Measurements from ENCODE around the gene OGA.

Gene OGA

GRCh38 chr10:101770331-101771215 lies 47.7 kb downstream of the OGA start:
- H3K9me3 ChIP-seq (ENCODE audit: control insufficient read depth, insufficient read depth, low read length): no peaks in the 10 kb centered on the region
- H3K27me3 ChIP-seq (ENCODE audit: control insufficient read depth, low read length): peaks cover 66% of the 10 kb centered on the region
- no peak overlapping the region for H3K4me2 ChIP-seq (ENCODE audit: low read length)
- H4K20me1 ChIP-seq (ENCODE audit: control insufficient read depth, insufficient read depth, low read depth, low read length): no peaks in the 10 kb centered on the region
- no peaks in the 10 kb centered on the region for H3F3A ChIP-seq (ENCODE audit: control insufficient read depth, insufficient read depth)
- H3K4me3 ChIP-seq (ENCODE audit: low read length): no peak overlapping the region
- H3K4me1 ChIP-seq (ENCODE audit: control insufficient read depth, low read length): no peaks in the 10 kb centered on the region
- H3K9me2 ChIP-seq (replicated peaks; ENCODE audit: control insufficient read depth, low read length): no peaks in the 10 kb centered on the region
- TF ChIP-seq CTCF (IDR thresholded peaks at IDR 0.05; ENCODE audit: low read depth, low read length, poor library complexity, severe bottlenecking): no peak
- no peak for TF ChIP-seq EZH2phosphoT487 (IDR thresholded peaks at IDR 0.05; ENCODE audit: borderline replicate concordance, low read length)
- H3K36me3 ChIP-seq (ENCODE audit: control insufficient read depth, low read length): no peaks in the 10 kb centered on the region
- H3K79me2 ChIP-seq (ENCODE audit: control insufficient read depth, low read length): no peaks in the 10 kb centered on the region
- no peak overlapping the region for H3K27ac ChIP-seq (ENCODE audit: low read depth, low read length)

GRCh38 chr10:101769541-101770180 lies 48.6 kb downstream of the OGA start:
- Histone ChIP-seq H3K4me1 (ENCODE audit: control insufficient read depth, low read length) (no peaks in the 10 kb centered on the region), H3K9me2 (replicated peaks; ENCODE audit: control insufficient read depth, low read length) (no peaks in the 10 kb centered on the region), H3K27me3 (ENCODE audit: control insufficient read depth, low read length) (peaks cover 63% of the 10 kb centered on the region), H3K9me3 (ENCODE audit: control insufficient read depth, insufficient read depth, low read length) (no peaks in the 10 kb centered on the region), H3K36me3 (ENCODE audit: control insufficient read depth, low read length) (no peaks in the 10 kb centered on the region), H3K79me2 (ENCODE audit: control insufficient read depth, low read length) (no peaks in the 10 kb centered on the region), H3K27ac (ENCODE audit: low read depth, low read length) (no peak overlapping the region), H3F3A (ENCODE audit: control insufficient read depth, insufficient read depth) (no peaks in the 10 kb centered on the region), H3K4me3 (ENCODE audit: low read length) (no peak overlapping the region), H4K20me1 (ENCODE audit: control insufficient read depth, insufficient read depth, low read depth, low read length) (no peaks in the 10 kb centered on the region), H3K4me2 (ENCODE audit: low read length) (no peak overlapping the region)
- TF ChIP-seq CTCF (IDR thresholded peaks at IDR 0.05; ENCODE audit: low read depth, low read length, poor library complexity, severe bottlenecking): no peak

- H3K9me3 ChIP-seq (ENCODE audit: control insufficient read depth, insufficient read depth, low read length): no peaks in the 10 kb centered on the region
- no peak overlapping the region for H3K27ac ChIP-seq (ENCODE audit: low read depth, low read length)
- H3K36me3 ChIP-seq (ENCODE audit: control insufficient read depth, low read length): no peaks in the 10 kb centered on the region
- H3K4me1 ChIP-seq (ENCODE audit: control insufficient read depth, low read length): no peaks in the 10 kb centered on the region
- peaks cover 55% of the 10 kb centered on the region for H3K27me3 ChIP-seq (ENCODE audit: control insufficient read depth, low read length)
- no peaks in the 10 kb centered on the region for H4K20me1 ChIP-seq (ENCODE audit: control insufficient read depth, insufficient read depth, low read depth, low read length)
- no peak overlapping the region for H3K4me3 ChIP-seq (ENCODE audit: low read length)
- H3K79me2 ChIP-seq (ENCODE audit: control insufficient read depth, low read length): no peaks in the 10 kb centered on the region
- H3K9me2 ChIP-seq (replicated peaks; ENCODE audit: control insufficient read depth, low read length): no peaks in the 10 kb centered on the region
- H3F3A ChIP-seq (ENCODE audit: control insufficient read depth, insufficient read depth): no peaks in the 10 kb centered on the region
- H3K4me2 ChIP-seq (ENCODE audit: low read length): no peak overlapping the region
- TF ChIP-seq CTCF (IDR thresholded peaks at IDR 0.05; ENCODE audit: low read depth, low read length, poor library complexity, severe bottlenecking): no peak
Observed at GRCh38 chr10:101768791-101769170, 49.5 kb downstream of the OGA start.

Measured in DOHH2 (cell line).